ENCODE measurements around the gene OSBP.
"Not testable (repeated sequence)": the region's sequence is repeated elsewhere in the genome, so short reads cannot be mapped to it uniquely, and the experiment has no call there.

Gene OSBP

GRCh38 chr11:59550368-59550841 is 65.2 kb downstream of the OSBP start:
- TF ChIP-seq, protein P1, sequence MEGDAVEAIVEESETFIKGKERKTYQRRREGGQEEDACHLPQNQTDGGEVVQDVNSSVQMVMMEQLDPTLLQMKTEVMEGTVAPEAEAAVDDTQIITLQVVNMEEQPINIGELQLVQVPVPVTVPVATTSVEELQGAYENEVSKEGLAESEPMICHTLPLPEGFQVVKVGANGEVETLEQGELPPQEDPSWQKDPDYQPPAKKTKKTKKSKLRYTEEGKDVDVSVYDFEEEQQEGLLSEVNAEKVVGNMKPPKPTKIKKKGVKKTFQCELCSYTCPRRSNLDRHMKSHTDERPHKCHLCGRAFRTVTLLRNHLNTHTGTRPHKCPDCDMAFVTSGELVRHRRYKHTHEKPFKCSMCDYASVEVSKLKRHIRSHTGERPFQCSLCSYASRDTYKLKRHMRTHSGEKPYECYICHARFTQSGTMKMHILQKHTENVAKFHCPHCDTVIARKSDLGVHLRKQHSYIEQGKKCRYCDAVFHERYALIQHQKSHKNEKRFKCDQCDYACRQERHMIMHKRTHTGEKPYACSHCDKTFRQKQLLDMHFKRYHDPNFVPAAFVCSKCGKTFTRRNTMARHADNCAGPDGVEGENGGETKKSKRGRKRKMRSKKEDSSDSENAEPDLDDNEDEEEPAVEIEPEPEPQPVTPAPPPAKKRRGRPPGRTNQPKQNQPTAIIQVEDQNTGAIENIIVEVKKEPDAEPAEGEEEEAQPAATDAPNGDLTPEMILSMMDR (conservative IDR thresholded peaks at IDR 0.05; ENCODE audit: low read length), result peak; percentile 57
- peak overlapping the region; percentile 78 for H3K4me3 ChIP-seq (ENCODE audit: low read length)
- peak; percentile 95 for DNase-seq (ENCODE audit: low read depth)

DNA sequence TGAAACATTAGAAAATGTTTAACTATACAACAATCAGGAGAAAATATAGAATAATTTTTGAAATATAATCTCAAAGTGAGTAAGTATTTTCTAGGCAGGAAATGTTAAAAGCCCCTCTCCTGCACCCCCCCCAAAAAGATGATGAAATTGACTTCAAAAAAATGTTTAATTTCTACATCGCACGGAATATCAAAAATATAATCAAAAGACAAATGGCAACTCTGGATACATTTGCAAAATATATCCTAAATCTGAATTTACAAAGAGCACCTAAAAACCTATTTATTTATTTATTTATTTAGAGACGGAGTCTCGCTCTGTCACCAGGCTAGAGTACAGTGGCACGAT is 67.3 kb downstream of the OSBP start:
- TF ChIP-seq, protein P1 (conservative IDR thresholded peaks at IDR 0.05; ENCODE audit: low read length), result no peak
- no peak for DNase-seq (ENCODE audit: low read depth)
- H3K4me3 ChIP-seq (ENCODE audit: low read length), result no peak overlapping the region

GRCh38 chr11:59547605-59548308 is 67.8 kb downstream of the OSBP start:
- H3K4me3 ChIP-seq (ENCODE audit: low read length); DNase-seq (ENCODE audit: low read depth): not testable (repeated sequence)

GRCh38 chr11:59545179-59546020 is 70.2 kb downstream of the OSBP start:
- TF ChIP-seq, protein P1 (conservative IDR thresholded peaks at IDR 0.05; ENCODE audit: low read length), result no peak
- no peak overlapping the region for H3K4me3 ChIP-seq (ENCODE audit: low read length)
- DNase-seq (ENCODE audit: low read depth), result no peak

- no peak overlapping the region for H3K4me3 ChIP-seq (ENCODE audit: low read length)
- no peak for DNase-seq (ENCODE audit: low read depth)
- TF ChIP-seq, protein P1 (conservative IDR thresholded peaks at IDR 0.05; ENCODE audit: low read length), result no peak
Observed at GRCh38 chr11:59544869-59545178, 70.8 kb downstream of the OSBP start.

GRCh38 chr11:59543713-59544112 is 71.9 kb downstream of the OSBP start:
- not testable (repeated sequence) for DNase-seq (ENCODE audit: low read depth)

DNA sequence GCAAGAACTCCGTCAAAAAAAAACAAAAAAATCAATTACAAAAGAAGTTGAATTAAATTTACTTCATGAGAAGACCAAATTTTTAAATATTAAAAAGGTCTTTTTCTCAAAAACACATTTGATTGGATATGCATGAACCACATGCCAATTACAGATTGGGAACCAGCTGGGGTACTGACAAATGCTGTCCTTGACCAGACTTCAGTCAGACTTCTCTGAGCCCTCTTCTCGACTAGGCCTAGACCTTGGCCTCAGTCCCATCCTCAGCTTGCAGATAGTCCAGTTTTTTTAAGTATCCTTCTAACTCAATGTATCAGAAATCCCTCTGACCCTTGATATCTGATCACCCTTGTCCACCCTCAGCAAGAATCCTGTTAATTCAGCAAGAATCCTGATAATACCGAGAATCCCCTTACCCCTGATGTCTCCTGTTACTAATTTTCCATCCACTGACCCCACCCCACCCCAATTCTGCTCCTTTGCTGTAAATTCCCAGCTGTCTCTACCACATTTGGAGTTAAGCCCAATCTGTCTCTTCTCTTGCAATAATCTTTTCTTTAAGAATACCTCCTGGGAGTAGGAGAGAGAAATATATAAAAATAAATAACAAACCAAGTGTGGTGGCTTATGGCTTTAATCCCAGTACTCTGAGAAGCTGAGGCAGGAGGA is 73.3 kb downstream of the OSBP start:
- no peak overlapping the region for H3K4me3 ChIP-seq (ENCODE audit: low read length)
- TF ChIP-seq, protein P1 (conservative IDR thresholded peaks at IDR 0.05; ENCODE audit: low read length), result no peak

More at GRCh38 chr11:59543713-59544112, 71.9 kb downstream of the OSBP start:
- not testable (repeated sequence) for H3K4me3 ChIP-seq (ENCODE audit: low read length)

DNA sequence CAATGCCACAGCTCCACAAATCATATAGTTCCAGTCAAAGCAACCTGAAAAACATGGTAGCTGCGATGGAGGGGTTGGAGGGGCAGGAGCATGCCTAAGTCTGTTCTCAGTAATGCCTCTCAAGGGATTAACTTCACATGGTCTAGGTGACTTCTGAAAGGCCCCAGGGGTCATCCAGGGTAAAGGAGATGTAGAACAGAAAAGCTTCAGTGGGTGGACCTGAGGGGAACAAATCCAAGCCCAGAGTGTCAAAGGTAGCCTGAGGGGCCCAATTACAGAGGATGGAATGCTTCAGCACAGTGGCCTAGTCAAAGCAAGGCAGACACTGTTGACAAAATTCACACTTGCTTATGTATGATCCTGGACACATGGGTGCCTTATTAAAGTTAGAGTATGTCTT is 80.9 kb downstream of the OSBP start:
- H3K4me3 ChIP-seq (ENCODE audit: low read length), result no peak overlapping the region
- TF ChIP-seq, protein P1 (conservative IDR thresholded peaks at IDR 0.05; ENCODE audit: low read length), result no peak
- no peak for DNase-seq (ENCODE audit: low read depth)

More for the DNA sequence above, 73.3 kb downstream of the OSBP start:
- no peak for DNase-seq (ENCODE audit: low read depth)

All from AG10803 (cell line).